Measurements from ENCODE around the gene ERLIN1.
A peak's percentile ranks its signal among the peaks of the same experiment; 100 is the strongest.

ERLIN1 gene

GRCh38 chr10:100120550-100120949 lies 65.3 kb downstream of the ERLIN1 start:
- no peak for DNase-seq (ENCODE audit: low read depth in 1 of 2, low spot score in 1 of 2)
- no peak for TF ChIP-seq JUND (IDR thresholded peaks at IDR 0.05; ENCODE audit: low read depth)
- in situ Hi-C loops (cut with HindIII; ENCODE audit: low pct_unique_long_range_greater_than_20kb, low sequenced_read_pairs) = no loop called here

GRCh38 chr10:100119726-100120125 lies 66.1 kb downstream of the ERLIN1 start:
- no peak for DNase-seq (ENCODE audit: low read depth in 1 of 2, low spot score in 1 of 2)
- TF ChIP-seq JUND (IDR thresholded peaks at IDR 0.05; ENCODE audit: low read depth) = no peak
- in situ Hi-C loops (cut with HindIII; ENCODE audit: low pct_unique_long_range_greater_than_20kb, low sequenced_read_pairs) = no loop called here

DNA sequence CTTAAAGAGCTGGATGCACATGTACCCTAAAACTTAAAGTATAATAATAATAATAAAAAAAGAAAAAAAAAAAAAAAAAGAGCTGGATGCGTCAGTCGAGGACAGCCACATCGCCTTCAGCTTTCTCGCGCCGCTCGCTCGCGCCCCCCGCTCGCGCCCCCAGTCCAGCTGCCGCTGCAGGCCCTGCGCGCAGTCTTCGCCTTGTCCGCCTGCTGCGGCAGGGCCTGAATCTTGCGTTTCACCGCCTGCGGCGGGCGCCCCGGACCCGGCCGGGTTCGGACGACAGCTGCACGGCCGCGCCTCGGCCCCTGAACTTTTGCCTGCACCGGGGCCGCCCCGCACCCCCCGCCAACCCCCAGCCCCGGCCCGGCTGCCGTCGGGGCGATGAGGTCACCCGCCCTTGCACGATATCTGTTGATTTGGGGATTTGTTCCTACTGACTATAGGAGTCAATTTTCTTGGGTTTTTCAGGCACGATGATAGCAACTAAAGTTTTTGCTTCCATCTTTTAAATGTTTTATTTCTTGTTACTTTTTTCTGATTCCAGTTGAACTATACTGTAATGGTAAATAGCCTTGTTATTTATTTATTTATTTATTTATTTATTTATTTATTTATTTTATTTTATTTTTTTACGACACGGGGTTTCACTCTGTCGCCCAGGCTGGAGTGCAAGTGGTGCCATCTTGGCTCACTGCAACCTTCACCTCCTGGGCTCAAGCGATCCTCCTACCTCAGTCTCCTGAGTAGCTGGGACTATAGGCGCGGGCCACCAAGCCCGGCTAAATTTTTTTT lies 70.7 kb downstream of the ERLIN1 start:
- no peak for DNase-seq (ENCODE audit: low read depth in 1 of 2, low spot score in 1 of 2)
- TF ChIP-seq JUND (IDR thresholded peaks at IDR 0.05; ENCODE audit: low read depth) = no peak
- in situ Hi-C loops (cut with HindIII; ENCODE audit: low pct_unique_long_range_greater_than_20kb, low sequenced_read_pairs) = no loop called here

GRCh38 chr10:100114460-100114859 lies 71.4 kb downstream of the ERLIN1 start:
- in situ Hi-C loops (cut with HindIII; ENCODE audit: low pct_unique_long_range_greater_than_20kb, low sequenced_read_pairs) = no loop called here
- DNase-seq (ENCODE audit: low read depth in 1 of 2, low spot score in 1 of 2) = peak; percentile 34 to 63
- no peak for TF ChIP-seq JUND (IDR thresholded peaks at IDR 0.05; ENCODE audit: low read depth)

DNA sequence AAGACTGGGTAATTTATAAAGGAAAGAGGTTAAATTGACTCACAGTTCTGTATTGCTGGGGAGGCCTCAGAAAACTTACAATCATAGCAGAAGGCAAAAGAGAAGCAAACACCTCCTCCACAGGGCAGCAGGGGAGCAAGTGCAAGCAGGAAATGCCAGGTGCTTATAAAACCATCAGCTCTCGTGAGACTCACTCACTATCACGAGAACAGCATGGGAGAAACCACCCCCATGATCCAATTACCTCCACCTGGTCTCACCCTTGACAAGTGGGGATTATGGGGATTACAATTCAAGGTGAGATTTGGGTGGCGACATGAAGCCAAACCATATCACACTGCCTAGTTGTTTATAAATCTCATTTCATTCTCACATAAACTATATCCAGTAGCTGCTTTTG lies 76.2 kb downstream of the ERLIN1 start:
- in situ Hi-C loops (cut with HindIII; ENCODE audit: low pct_unique_long_range_greater_than_20kb, low sequenced_read_pairs) = no loop called here
- peak in 1 of 2 experiments; percentile 37 for DNase-seq (ENCODE audit: low read depth in 1 of 2, low spot score in 1 of 2)
- no peak for TF ChIP-seq JUND (IDR thresholded peaks at IDR 0.05; ENCODE audit: low read depth)

- DNase-seq (ENCODE audit: low read depth in 1 of 2, low spot score in 1 of 2) = no peak
- in situ Hi-C loops (cut with HindIII; ENCODE audit: low pct_unique_long_range_greater_than_20kb, low sequenced_read_pairs) = no loop called here
- TF ChIP-seq JUND (IDR thresholded peaks at IDR 0.05; ENCODE audit: low read depth) = no peak
Observed at GRCh38 chr10:100106865-100107264, 79.0 kb downstream of the ERLIN1 start.

GRCh38 chr10:100104300-100104699 lies 81.5 kb downstream of the ERLIN1 start:
- no peak for TF ChIP-seq JUND (IDR thresholded peaks at IDR 0.05; ENCODE audit: low read depth)
- DNase-seq (ENCODE audit: low read depth in 1 of 2, low spot score in 1 of 2) = no peak
- in situ Hi-C loops (cut with HindIII; ENCODE audit: low pct_unique_long_range_greater_than_20kb, low sequenced_read_pairs) = no loop called here

- DNase-seq (ENCODE audit: low read depth in 1 of 2, low spot score in 1 of 2) = no peak
- in situ Hi-C loops (cut with HindIII; ENCODE audit: low pct_unique_long_range_greater_than_20kb, low sequenced_read_pairs) = no loop called here
- TF ChIP-seq JUND (IDR thresholded peaks at IDR 0.05; ENCODE audit: low read depth) = no peak
Observed at GRCh38 chr10:100103581-100103980, 82.2 kb downstream of the ERLIN1 start.

DNA sequence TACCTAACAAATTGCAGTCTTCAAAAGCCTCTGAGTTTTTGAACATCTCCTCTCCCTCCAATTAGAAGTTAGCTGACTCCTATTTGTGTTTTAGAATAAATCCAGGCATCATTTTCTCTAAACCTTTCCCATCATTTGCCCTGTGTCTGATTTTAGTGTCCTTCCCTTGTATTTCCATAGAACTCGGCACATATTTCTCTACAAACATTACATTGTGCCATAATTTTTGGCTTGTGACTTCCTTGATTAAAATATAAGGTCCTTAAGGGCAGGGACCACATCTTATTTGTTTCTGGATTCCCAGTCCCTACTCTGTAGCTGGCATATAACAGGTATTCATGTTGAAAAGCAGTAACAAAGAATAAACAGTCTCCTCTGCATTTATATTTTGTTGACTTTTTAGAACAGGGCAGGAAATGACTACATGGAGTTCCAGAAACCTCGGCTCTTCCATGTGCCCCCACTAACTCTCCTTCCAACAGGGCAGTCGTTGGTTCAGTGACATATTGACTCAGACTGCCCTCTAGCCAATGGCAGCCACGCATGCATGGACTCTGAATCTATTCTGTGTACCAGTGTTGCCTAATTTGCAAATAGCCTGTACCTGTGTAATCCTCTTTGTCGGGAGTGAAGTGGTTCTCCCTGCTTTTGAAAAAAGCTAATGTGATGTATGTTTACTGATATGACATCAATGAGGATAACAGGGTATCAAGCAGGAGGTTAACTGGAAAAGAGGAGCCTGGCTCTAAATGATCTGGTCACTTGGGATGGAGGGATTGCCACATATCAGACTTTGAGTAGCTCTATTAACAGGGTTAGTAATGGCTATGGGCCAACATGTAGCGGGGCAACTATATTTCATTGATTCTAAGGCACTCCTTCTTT lies 84.4 kb downstream of the ERLIN1 start:
- no peak for TF ChIP-seq JUND (IDR thresholded peaks at IDR 0.05; ENCODE audit: low read depth)
- peak; percentile 23 to 69 for DNase-seq (ENCODE audit: low read depth in 1 of 2, low spot score in 1 of 2)
- in situ Hi-C loops (cut with HindIII; ENCODE audit: low pct_unique_long_range_greater_than_20kb, low sequenced_read_pairs) = no loop called here

DNA sequence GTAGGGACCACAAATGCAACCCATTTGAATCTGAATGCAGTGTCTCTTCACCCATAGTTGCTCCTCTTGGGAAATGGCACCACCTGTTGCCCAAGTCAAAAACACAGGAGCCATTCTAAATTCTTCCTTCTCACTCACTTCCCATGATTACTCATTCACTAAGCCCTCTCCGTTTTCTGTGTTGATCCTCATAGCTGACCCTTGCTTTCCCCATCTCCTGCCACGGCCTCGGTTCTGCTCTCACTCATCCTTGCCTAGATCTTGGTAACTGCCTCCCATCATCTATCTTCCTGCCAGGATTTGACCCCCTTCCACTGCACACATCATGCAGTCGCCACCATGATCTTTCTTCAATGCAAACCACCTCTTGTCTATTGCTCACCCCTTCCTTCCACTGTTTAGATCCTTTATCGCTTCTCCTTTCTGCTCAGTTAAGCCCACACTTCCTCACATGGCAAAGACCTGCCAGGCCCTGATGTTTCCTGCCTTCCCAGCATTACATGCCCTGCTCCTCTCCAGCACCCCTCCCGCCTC lies 85.1 kb downstream of the ERLIN1 start:
- no peak for TF ChIP-seq JUND (IDR thresholded peaks at IDR 0.05; ENCODE audit: low read depth)
- in situ Hi-C loops (cut with HindIII; ENCODE audit: low pct_unique_long_range_greater_than_20kb, low sequenced_read_pairs) = no loop called here
- peak in 1 of 2 experiments; percentile 50 for DNase-seq (ENCODE audit: low read depth in 1 of 2, low spot score in 1 of 2)
